ENCODE measurements around the gene POU5F1. TPM values are rescaled to one million over a fixed set of nuclear protein-coding genes. Genes with fewer than 3 reads are reported as not detected.

POU5F1 gene
- total RNA-seq, 1 experiment from 2014 or later: 32.7 TPM

DNA sequence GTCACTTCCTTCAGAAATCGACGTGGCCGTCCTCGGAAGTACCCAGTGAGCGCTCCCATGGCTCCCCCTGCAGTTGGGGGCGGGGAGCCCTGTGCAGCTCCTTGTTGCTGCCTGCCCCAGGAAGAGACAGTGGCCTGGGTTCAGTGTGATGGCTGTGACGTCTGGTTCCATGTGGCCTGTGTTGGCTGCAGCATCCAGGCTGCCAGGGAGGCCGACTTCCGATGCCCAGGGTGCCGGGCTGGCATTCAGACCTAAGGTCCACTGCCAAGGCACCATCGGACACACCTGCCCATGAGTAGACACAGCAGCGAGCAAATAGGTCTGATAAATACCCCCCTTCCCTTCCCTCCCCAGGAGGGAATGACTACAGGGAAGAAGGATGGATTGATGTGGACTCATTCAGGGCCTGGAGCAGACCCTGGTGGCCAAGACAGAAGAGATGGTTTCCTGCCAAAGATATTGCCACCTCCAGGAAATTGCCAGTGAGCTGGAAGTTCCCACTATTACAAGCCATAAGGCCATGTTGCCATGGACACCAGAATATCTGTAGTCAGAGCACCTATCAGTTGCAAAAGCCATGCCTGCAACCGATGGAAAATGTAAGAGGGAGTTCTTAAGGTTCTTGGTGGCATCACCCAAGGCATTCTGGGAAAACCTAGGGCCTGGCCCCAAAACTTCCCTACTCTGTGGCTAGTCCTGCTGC lies 7.9 kb downstream of the POU5F1 start:
- H3K9me3 Mint-ChIP-seq (ENCODE audit: low read depth, unreplicated experiment): no peaks in the 10 kb centered on the region
- DNase-seq: no peak
- no peaks in the 10 kb centered on the region for H3K27me3 Mint-ChIP-seq (ENCODE audit: unreplicated experiment)
- intact Hi-C loops (cut with micrococcal nuclease; ENCODE audit: unreplicated experiment): no loop called here
- TF ChIP-seq, protein P1, sequence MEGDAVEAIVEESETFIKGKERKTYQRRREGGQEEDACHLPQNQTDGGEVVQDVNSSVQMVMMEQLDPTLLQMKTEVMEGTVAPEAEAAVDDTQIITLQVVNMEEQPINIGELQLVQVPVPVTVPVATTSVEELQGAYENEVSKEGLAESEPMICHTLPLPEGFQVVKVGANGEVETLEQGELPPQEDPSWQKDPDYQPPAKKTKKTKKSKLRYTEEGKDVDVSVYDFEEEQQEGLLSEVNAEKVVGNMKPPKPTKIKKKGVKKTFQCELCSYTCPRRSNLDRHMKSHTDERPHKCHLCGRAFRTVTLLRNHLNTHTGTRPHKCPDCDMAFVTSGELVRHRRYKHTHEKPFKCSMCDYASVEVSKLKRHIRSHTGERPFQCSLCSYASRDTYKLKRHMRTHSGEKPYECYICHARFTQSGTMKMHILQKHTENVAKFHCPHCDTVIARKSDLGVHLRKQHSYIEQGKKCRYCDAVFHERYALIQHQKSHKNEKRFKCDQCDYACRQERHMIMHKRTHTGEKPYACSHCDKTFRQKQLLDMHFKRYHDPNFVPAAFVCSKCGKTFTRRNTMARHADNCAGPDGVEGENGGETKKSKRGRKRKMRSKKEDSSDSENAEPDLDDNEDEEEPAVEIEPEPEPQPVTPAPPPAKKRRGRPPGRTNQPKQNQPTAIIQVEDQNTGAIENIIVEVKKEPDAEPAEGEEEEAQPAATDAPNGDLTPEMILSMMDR (IDR thresholded peaks at IDR 0.05; ENCODE audit: unreplicated experiment): no peak
- no TSS peak for BruUV-seq (replicated peaks)
- H3K4me3 Mint-ChIP-seq (ENCODE audit: low read depth, unreplicated experiment): no peak overlapping the region
- H3K27ac Mint-ChIP-seq (ENCODE audit: unreplicated experiment): no peak overlapping the region
- peaks cover 73% of the 10 kb centered on the region for H3K36me3 Mint-ChIP-seq (ENCODE audit: insufficient read depth, unreplicated experiment)
- peaks cover 59% of the 10 kb centered on the region for H3K4me1 Mint-ChIP-seq (ENCODE audit: low read depth, unreplicated experiment)
- CTCF ChIA-PET: no interaction called here

DNA sequence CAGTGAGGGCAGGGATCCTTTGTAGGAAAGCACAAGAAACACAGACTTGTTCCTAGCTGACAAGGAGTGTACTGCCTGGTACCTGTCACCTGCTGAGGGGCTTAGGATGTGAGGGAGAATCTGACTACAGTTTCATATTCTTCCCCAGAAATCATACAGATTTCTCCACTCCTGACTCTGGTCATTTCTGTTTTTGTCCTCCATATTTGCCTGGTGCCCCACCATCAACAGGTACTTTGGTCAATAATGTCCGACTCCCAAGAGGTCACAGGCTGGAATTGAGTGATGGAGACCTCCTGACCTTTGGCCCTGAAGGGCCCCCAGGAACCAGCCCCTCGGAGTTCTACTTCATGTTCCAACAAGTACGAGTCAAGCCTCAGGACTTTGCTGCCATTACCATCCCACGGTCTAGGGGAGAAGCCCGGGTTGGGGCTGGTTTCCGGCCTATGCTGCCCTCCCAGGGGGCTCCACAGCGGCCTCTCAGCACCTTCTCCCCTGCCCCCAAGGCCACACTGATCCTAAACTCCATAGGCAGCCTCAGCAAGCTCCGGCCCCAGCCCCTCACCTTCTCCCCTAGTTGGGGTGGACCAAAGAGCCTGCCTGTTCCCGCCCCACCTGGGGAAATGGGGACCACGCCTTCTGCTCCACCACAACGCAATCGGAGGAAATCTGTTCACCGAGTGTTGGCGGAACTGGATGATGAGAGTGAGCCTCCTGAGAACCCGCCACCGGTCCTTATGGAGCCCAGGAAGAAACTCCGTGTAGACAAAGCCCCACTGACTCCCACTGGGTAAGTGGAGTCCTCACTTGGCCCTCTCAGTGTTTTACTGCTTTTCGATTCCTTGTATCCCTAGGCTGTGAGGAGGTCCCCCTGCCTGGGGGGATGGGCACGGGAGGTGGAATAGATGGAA lies 9.0 kb downstream of the POU5F1 start:
- BruUV-seq (replicated peaks): no TSS peak
- H3K27ac Mint-ChIP-seq (ENCODE audit: unreplicated experiment): peak overlapping the region; percentile 32
- CTCF ChIA-PET: interaction anchor here (0.7 to 0.9 kb wide), 2 partner anchors 31 to 374 kb away, joined by 3 to 4 read pairs; no protein-coding TSS in a partner anchor
- no peak overlapping the region for H3K4me3 Mint-ChIP-seq (ENCODE audit: low read depth, unreplicated experiment)
- H3K36me3 Mint-ChIP-seq (ENCODE audit: insufficient read depth, unreplicated experiment): peaks cover 71% of the 10 kb centered on the region
- intact Hi-C loops (cut with micrococcal nuclease; ENCODE audit: unreplicated experiment): no loop called here
- no peaks in the 10 kb centered on the region for H3K27me3 Mint-ChIP-seq (ENCODE audit: unreplicated experiment)
- TF ChIP-seq, protein P1 (IDR thresholded peaks at IDR 0.05; ENCODE audit: unreplicated experiment): no peak
- no peaks in the 10 kb centered on the region for H3K9me3 Mint-ChIP-seq (ENCODE audit: low read depth, unreplicated experiment)
- H3K4me1 Mint-ChIP-seq (ENCODE audit: low read depth, unreplicated experiment): peaks cover 70% of the 10 kb centered on the region
- no peak for DNase-seq

DNA sequence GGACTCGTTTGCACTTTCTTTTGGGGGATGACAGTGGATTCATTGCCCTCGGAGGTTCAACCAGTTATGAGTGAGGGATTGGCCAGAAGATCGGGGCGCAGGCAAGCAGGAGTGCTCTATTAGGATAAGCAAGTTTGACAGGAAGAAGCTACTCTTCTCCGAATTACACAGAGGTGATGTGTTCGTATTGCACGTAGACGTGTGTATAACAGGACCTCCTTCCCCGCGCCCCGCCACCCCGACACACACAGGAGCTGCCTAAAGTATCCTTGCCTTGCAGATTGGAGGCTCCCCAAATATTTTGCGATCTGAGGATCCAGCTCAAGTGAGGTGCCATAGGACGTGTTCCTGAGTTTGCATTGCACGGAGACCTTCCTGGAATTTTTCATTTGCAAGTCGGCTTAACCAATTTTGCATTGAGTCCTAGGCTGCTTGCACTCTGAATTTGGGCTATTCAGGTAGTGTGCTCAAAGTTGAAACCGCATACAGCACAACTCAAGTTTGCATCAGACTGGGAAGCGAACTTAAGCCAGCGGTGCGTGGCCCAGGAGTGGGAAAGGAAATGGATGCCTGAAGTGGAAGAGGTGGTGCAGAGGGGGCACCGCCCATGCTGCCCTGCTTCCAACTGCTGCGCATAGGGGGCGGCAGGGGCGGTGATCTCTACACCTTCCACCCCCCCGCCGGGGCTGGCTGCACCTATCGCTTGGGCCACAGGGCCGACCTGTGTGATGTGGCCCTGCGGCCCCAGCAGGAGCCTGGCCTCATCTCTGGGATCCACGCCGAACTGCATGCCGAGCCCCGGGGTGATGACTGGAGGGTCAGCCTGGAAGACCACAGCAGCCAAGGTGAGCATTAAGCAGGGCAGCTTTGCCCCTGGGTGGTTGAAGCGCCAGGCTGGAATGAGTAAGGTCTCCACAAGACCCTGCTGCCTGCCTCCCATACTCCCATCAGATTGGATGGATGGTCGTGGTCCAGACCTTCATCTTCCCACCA lies 11.3 kb downstream of the POU5F1 start:
- TF ChIP-seq, protein P1 (IDR thresholded peaks at IDR 0.05; ENCODE audit: unreplicated experiment): peak; percentile 34
- H3K27ac Mint-ChIP-seq (ENCODE audit: unreplicated experiment): peak overlapping the region; percentile 91
- DNase-seq: peak; percentile 70
- no peaks in the 10 kb centered on the region for H3K9me3 Mint-ChIP-seq (ENCODE audit: low read depth, unreplicated experiment)
- peaks cover 76% of the 10 kb centered on the region for H3K36me3 Mint-ChIP-seq (ENCODE audit: insufficient read depth, unreplicated experiment)
- H3K4me3 Mint-ChIP-seq (ENCODE audit: low read depth, unreplicated experiment): peak overlapping the region; percentile 99
- peaks cover 62% of the 10 kb centered on the region for H3K4me1 Mint-ChIP-seq (ENCODE audit: low read depth, unreplicated experiment)
- intact Hi-C loops (cut with micrococcal nuclease; ENCODE audit: unreplicated experiment): loop anchor here (2.0 kb wide), 1 partner anchor 20 kb away; no protein-coding TSS in a partner anchor
- CTCF ChIA-PET: interaction anchor here (0.5 to 2.5 kb wide), 18 partner anchors 10 to 1040 kb away, joined by 3 to 11 read pairs (median 5); partner anchors contain the start of gene POU5F1
- H3K27me3 Mint-ChIP-seq (ENCODE audit: unreplicated experiment): no peaks in the 10 kb centered on the region
- BruUV-seq (replicated peaks): TSS peak; percentile 69

All from Calu3 (cell line).